ENCODE results near the gene CCDC57. TPM values are rescaled to one million over a fixed set of nuclear protein-coding genes. Genes with fewer than 3 reads are reported as not detected.
"Not testable (repeated sequence)": the region's sequence is repeated elsewhere in the genome, so short reads cannot be mapped to it uniquely, and the experiment has no call there.

CCDC57 gene
- total RNA-seq, 1 donor from 2014 or later, result 56.9 TPM

DNA sequence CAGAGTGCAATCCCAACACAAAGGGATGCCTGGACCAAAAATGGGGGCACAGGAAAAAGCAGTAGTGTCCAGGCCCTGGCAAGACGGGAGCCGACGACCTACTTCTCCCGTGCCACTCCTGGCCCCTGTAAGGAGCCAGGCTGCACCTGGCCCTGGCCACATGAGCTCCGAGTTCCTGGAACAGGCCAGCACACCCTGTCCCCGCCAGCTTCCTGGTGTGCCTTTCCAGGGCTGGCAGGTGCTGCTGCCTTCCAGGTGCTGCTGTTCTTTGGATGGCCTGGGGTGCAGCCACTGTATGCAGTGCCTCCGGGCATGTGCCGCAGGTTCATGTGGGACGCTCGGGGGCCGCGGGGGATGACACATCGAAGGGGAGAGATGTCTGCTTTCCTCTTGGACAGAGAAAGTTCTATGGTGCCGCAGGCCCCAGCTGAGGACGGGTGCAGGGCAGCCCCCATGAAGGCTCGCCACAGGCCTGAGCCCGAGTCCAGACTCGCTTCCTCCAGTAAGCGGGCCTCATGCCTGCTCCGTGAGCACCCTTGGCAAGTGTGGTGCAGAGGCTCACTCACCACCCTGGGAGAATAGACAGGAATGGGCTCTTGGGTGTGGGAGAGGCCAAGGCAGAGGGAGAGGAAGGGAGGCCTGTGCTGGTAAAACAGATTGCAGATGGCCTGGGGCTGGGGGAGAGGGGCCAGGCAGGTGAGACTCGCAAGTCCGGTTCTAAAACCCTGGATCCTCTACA lies 59.9 kb downstream of the CCDC57 start:
- DNase-seq (ENCODE audit: low spot score), result peak; percentile 67

DNA sequence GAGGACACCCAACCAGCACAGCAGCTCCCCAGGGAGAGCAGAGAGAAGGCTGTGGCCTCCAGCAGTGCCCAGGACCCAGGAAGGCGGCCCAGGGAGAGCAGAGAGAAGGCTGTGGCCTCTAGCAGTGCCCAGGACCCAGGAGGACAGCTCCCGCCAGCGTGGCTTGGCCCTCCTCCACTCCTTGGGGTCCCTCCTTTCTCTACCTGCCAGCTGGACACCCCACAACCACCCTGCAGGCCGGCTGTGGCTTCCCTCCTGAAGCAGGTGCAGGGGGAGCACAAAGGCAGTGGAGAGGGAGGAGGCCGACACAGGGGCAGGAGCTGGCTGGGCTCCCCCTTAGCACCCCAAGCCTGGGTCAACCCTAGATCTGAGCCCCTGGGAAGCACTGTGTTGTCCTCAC lies 60.5 kb downstream of the CCDC57 start:
- DNase-seq (ENCODE audit: low spot score), result no peak

DNA sequence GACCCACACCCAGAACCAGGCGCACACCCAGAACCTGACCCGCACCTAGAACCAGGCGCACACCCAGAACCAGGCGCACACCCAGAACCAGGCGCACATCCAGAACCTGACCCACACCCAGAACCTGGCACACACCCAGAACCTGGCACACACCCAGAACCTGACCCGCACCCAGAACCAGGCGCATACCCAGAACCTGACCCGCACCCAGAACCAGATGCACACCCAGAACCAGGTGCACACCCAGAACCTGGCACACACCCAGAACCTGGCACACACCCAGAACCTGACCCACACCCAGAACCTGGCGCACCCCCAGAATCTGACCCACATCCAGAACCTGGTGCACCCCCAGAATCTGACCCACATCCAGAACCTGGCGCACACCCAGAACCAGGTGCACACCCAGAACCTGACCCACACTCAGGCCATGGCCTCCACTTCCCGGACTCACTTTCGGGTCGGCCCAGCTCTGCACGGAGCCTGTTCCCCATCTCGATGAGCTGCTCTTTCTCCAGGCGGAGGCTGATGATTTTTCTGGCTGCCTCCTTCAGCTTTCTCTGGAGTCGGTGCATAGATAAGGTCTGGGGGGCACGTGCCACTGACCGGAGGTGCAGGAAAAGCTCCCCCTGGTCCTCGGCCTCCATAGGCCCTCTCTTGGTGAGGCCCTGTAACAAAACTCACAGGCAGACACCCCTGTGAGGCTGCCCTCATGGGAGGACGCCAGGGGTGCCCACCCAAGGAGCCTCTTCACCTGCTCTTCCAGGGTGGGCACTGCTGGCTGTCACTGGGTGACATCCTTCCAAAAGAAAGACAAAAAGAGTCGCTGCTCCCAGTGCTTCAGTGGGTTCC lies 61.3 kb downstream of the CCDC57 start:
- no peak for DNase-seq (ENCODE audit: low spot score)

DNA sequence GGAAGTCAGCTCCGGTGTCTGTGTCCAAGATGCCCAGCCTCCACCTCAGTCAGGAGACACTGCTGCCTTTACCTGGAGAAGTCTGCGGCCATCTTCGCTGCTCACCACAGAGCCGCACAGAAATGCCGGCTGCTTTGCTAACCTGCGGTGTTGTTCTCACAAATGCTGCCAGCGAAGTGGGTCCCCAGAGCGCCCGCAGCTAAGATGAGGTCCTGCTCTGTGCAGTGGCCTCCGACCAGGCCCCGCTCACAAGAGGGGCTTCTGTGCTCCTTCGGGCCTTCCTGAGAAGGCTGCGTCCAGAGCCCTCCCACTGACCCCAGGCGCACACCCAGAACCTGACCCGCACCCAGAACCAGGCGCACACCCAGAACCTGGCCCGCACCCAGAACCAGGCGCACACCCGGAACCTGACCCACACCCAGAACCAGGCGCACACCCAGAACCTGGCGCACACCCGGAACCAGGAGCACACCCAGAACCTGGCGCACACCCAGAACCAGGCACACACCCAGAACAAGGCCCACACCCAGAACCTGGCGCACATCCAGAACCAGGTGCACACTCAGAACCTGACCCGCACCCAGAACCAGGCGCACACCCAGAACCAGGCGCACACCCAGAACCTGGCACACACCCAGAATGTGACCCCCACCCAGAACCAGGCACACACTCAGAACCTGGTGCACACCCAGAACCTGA lies 63.1 kb downstream of the CCDC57 start:
- DNase-seq (ENCODE audit: low spot score), result no peak

DNA sequence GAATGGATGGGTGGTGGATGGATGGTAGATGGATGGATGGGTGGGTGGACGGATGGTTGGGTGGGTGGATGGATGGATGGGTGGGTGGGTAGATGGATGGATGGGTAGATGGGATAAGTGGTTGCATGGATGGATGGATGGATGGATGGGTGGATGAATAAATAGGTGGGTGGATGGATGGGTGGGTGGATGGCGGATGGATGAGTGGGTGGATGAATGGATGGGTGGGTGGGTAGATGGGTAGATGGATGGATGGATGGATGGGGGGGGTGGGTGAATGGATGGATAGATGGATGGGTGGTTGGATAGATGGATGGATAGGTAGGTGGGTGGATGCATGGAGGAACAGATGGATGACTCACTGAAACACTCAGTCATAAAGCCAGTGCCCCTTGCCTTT lies 63.6 kb downstream of the CCDC57 start:
- no peak for DNase-seq (ENCODE audit: low spot score)

DNA sequence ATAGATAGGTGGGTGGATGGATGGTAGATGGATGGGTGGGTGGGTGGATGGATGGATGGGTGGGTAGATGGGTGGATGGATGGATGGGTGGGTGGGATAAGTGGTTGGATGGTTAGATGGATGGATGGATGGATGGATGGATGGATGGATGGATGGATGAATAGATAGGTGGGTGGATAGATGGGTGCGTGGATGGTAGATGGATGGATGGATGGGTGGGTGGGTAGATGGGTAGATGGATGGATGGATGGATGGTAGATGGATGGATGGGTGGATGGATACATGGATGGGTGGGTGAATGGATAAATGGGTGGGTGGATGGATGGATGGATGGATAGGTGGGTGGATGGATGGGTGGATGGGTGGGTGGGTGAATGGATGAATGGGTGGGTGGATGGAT lies 64.6 kb downstream of the CCDC57 start:
- no peak for DNase-seq (ENCODE audit: low spot score)

DNA sequence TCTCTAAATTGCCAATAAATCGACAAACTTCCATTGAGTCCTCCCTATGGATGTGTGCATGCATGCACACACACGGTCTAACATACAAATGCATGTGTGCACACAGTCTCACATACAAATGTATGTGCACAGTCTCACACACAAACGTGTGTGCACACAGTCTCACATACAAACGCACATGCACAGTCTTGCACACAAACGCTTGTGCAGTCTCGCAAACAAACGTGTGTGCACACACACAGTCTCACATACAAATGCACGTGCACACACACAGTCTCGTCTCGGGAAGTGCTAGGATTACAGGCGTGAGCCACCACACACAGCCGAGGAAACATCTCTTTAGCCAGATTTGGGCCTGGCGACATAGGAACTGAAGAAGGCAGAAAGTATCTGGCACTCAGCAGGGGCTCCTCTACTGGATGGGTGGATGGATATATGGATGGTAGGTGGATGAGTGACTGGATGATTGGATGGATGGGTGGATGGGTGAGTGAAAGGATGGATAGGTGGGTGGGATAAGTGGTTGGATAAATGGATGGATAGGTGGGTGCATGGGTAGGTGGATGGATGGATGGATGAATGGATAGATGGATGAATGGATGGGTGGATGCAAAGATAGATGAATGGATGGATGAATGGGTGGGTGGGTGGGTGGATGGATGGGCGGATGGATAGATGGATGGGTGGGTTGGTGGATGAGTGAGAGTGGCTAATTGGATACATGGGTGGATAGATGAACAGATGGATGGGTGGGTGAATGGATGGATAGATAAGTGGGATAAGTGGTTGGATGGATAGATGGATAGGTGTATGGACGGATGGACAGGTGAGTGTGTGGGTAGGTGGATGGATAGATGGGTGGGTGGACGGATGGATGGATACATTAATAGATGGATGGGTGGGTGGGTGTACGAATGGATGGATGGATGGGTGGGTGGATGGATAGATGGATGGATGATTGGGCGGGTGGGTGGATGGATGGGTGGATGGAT lies 65.7 kb downstream of the CCDC57 start:
- no peak for DNase-seq (ENCODE audit: low spot score)

DNA sequence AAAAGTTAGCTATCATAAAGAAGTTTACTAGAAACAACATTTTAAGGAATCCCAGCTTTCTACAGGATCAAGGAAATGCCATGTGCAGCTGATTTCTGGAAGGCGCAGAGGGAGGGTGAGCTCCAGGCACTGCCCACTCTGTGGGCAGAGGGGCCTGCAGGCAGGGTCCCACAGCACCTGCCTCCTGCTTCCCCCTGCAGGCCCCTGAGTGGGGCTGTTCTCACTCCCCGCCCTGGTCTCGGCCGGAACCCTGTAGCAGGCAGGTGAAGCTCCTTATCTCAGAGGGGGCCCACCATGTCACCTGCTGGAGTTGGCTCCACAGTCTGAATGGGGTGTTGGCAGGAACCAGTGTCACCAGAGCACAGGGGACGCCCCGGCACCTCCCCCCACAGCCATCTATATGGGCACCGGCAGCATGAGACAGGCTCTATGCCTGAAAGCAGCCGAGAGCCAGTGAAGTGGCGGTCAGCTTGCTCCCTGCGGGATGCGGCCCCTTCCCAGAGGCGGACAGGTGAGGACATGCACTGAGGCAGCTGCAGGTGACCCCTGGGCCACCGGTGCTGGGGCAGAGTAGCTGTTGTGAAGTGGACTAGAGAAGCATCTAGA lies 67.0 kb downstream of the CCDC57 start:
- no peak for DNase-seq (ENCODE audit: low spot score)

DNA sequence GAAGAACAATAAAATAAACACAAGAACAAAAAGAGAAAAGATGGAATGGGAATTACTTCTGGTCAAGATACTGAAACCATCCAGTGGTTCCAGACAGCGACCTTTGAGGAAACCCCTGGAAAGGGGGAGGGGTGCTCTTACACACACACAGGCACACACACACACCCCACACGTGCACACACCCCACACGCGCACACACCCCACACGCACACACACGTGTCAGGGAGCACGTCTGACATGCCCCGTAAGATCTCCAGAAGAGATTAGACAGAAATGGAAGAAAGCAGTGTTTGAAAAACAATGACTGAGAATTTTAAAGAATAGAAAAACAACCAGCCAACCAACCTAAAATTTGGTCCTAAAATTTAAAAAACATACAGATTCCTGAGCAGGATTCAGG lies 69.3 kb downstream of the CCDC57 start:
- DNase-seq (ENCODE audit: low spot score), result no peak

DNA sequence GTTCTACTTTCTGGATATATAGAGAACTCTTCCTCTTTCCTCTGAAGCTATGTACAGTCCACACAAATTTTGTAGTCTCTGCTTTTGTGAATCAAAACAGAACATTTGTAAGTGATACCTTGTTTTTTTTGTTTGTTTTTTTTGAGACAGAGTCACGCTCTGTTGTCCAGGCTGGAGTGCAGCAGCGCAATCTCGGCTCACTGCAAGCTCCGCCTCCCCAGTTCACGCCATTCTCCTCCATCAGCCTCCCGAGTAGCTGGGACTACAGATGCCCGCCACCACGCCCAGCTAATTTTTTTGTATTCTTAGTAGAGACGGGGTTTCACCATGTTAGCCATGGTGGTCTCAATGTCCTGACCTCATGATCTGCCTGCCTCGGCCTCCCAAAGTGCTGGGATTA lies 72.7 kb downstream of the CCDC57 start:
- not testable (repeated sequence) for DNase-seq (ENCODE audit: low spot score)

DNA sequence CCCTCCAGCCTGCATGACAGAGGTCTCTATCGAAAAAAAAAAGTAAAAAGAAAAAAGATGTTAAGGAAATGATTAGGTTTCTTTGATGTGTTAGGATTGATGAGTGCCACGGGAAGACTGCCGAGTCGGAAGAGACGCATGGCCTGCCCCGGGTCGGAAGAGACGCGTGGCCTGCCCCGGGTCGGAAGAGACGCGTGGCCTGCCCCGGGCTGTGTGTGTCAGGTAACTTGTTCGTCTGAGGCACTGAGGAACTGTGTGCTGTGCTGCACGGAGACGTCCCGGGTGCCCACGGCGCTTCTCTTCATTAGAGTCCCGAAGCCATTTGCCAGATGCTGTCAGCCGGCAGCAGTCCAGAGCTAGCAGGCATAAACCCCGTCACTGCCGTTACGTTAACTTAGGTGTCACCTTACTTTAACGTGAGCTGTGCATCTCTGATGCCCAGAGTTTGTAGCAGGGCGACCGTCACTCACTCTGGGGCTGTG lies 74.1 kb downstream of the CCDC57 start:
- no peak for DNase-seq (ENCODE audit: low spot score)

DNA sequence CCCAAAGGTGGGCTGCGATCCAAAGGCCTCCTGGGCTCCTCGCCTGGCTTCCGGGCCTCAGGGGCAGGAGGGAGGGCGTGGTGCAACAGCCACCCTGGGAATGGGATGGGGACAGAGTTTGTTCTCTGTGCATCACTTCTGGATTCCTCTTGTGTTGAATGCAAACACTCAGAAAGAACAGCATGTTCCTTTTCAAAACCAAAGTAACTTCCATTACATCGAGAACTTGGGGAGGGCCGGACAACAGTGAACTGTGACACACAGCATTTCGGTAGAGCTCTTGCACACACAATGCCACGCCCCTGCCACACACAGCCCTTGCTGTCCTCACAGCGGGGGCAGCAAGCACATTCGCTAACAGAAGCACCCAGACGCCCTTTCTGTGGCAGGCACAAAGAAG lies 78.5 kb downstream of the CCDC57 start:
- DNase-seq (ENCODE audit: low spot score), result no peak

DNA sequence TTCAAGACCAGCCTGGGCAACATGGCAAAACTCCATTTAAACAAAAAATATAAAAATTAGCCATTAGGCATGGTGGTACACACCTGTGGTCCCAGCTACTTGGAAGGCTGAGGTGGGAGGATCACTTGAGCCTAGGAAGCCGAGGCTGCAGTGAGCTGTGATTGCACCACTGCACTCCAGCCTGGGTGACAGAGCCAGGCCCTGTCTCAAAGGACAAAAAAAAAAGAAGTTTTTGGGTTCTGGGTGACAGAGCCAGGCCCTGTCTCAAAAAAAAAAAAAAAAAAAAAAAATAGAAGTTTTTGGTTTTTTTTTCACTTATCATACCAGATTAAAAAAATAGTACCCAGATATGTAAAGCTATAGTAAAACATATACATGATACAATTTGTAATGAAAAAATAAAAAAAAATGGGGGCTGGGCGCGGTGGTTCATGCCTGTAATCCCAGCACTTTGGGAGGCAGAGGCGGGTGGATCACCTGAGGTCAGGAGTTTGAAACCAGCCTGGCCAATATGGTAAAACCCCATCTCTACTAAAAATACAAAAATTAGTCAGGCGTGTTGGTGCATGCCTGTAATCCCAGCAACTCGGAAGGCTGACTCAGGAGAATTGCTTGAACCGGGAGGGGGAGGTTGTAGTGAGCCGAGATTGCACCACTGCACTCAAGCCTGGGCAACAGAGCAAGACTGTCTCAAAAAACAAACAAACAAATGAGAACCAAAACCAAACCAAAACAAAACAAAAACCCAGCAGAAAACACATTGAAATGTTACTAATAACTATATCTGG lies 79.3 kb downstream of the CCDC57 start:
- DNase-seq (ENCODE audit: low spot score), result not testable (repeated sequence)

DNA sequence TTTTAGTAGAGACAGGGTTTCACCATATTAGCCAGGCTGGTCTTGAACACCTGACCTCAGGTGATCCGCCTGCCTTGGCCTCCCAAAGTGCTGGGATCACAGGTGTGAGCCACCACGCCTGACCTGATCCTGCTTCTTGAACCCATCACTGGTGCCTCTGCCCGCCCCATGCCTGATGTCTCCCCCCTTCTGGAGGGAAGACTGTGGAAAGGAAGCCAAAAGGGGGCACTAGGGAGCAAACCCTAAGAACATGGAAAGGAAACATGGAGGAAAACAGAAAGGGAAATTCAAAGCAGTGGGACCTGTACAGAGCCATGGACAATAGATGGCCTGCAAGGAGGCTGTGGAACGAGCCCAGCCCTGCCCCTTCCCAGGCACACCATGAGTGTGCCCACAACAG lies 83.5 kb downstream of the CCDC57 start:
- no peak for DNase-seq (ENCODE audit: low spot score)

DNA sequence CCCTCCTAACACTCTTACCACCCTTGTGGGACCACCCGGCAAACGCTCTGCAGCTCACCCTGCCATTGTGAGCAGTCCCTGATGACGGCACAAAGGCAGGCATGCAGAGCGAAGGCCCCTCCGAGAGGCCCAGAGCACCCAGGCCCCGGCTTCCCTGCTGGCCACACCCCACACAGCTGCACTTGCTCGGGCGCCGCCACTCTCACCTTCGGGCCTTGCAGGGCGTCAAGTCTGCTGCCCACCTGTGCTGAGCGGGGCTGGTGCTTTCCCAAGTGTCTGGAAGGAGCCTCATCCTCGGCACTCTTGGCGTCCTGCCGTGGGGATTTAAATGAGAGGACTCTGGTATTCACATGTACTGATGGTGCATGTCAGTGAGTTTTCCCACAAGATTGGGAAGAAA lies 84.4 kb downstream of the CCDC57 start:
- no peak for DNase-seq (ENCODE audit: low spot score)

DNA sequence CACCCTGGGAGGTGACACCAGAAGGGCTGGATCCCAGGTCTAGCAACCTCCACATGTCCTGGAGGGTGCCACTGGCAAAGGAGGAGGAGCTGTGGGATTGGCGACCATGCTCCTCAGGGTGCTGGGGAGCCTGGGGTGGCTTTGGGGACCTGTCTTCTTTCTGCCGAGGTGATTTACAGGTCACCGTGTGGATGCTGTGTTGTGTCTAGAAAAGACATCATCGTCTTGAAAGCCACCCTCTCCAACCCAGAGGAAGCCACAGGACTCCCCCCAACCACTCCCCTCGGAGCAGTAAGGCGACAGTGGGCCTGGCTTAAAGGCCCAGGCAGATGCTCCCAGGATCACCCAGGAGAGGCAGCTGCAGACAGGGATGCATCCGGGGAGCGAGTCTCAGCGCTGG lies 84.9 kb downstream of the CCDC57 start:
- no peak for DNase-seq (ENCODE audit: low spot score)

DNA sequence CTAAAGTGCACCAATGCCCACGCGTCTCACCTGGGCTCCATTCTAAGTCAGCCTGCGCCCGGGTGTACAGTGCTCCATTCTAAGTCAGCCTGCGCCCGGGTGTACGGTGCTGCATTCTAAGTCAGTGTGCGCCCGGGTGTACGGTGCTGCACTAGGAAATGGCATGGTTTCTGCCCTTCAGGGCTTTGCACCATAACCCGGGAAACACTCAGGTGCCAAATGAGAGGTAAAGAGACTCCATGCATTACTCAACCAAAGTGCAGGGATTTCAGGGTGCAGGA lies 85.4 kb downstream of the CCDC57 start:
- DNase-seq (ENCODE audit: low spot score), result no peak

DNA sequence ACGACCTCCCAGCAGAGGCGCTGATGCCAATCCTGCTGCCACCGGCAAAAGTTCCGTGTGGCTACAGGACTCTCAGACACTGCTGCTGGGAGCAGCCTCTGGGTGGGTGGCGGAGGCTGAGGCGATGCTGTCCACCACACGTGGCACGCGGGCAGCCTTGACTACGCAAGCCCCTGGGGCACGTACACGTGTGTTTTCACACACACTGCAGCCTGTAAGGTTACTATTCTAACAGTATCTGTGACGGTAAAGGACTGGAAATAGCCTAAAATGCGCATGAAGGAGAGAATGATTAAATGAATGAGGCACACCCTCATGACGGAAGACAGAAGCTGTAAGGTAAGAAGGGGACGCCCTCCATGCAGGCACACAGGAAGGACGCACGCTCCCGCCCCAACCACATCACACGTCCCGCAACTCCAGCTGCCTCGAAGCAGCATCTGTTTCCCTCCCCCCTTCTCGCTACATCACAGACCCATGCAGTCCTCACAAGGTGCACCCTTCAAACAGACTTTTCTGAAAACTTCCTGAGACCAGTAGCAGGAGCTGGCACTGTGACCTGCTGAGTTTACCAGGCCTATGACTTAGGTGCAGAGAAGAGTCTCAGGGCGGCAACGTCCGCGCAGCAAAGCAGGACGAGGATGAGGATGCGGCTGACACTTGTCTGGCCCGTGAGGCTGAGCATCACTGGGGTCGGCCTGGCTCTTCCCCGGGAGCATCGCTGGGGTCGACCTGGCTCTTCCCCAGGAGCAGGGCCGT lies 85.9 kb downstream of the CCDC57 start:
- no peak for DNase-seq (ENCODE audit: low spot score)

DNA sequence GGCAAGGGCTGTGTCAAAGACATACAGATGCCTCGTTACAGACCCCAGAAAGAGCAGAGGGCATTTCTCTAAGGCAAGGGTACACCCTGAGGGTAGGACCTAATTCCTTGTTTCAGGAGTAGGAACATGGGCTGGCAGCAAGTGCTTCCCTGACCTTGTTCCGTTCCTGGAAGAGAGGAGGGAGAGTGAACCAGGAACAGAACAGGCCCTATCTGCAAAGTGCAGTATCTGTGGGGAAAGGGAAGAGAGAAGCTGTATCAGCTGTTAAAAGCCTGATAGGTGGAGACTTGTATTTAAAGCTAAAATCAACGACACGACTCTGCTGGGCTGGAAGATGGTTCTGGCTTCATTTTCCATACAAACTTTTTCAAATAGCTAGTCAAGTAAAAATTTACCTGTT lies 88.5 kb downstream of the CCDC57 start:
- no peak for DNase-seq (ENCODE audit: low spot score)

Data from mucosa of gallbladder (tissue), 1 donor.